GM23338 (cell line): ENCODE data around the gene FOXG1. TPM values are rescaled to one million over a fixed set of nuclear protein-coding genes. Genes with fewer than 3 reads are reported as not detected.

Source experiments
- ATAC-seq: fragments of 200-7000 bp; cut with Tn5 transposase; 3 replicates; pipeline ENCODE4 v1.9.1; 2020
- DNase-seq: peaks from one replicate; pipeline ENCODE4 v3.0.0-alpha.2; 2015; ENCODE audit warnings: low spot score
- H2AFZ ChIP-seq: fragments of 200-600 bp; sonication (generic); 2 replicates; pipeline ENCODE4 v1.8.0; 2016; ENCODE audit warnings: antibody characterized with exemption, mild to moderate bottlenecking, moderate library complexity
- H3F3A ChIP-seq: fragments of 200-600 bp; sonication (generic); replicated peaks from 2 replicates; pipeline ENCODE4 v1.8.0; 2017; ENCODE audit warnings: antibody characterized with exemption, mixed run types, low read depth
- H3K27ac ChIP-seq: fragments of 200-600 bp; sonication (generic); 2 replicates; pipeline ENCODE4 v1.6.1; 2016; ENCODE audit warnings: low read depth
- H3K27me3 ChIP-seq: fragments of 200-600 bp; sonication (generic); 2 replicates; pipeline ENCODE4 v1.8.0; 2016; ENCODE audit warnings: mild to moderate bottlenecking, mixed run types, moderate library complexity; ENCODE audit not compliant: insufficient read depth
- H3K36me3 ChIP-seq: fragments of 200-600 bp; sonication (generic); 2 replicates; pipeline ENCODE4 v1.8.0; 2016; ENCODE audit warnings: mild to moderate bottlenecking; ENCODE audit not compliant: insufficient read depth
- H3K4me1 ChIP-seq: fragments of 200-600 bp; sonication (generic); 2 replicates; pipeline ENCODE4 v1.8.0; 2016; ENCODE audit warnings: mild to moderate bottlenecking, moderate library complexity; ENCODE audit not compliant: insufficient read depth
- H3K4me2 ChIP-seq: fragments of 200-600 bp; sonication (generic); 2 replicates; pipeline ENCODE4 v1.7.1; 2017; ENCODE audit warnings: mixed run types
- H3K4me3 ChIP-seq: fragments of 200-600 bp; sonication (generic); 2 replicates; pipeline ENCODE4 v1.6.1; 2016; ENCODE audit warnings: mixed run types
- H3K79me2 ChIP-seq: fragments of 200-600 bp; sonication (generic); replicated peaks from 2 replicates; pipeline ENCODE4 v1.8.0; 2017; ENCODE audit warnings: mild to moderate bottlenecking; ENCODE audit not compliant: insufficient read depth
- H3K9me2 ChIP-seq: fragments of 200-600 bp; sonication (generic); 2 replicates; pipeline ENCODE4 v1.8.0; 2017; ENCODE audit not compliant: insufficient read depth
- H4K20me1 ChIP-seq: fragments of 200-600 bp; sonication (generic); replicated peaks from 2 replicates; pipeline ENCODE4 v1.8.0; 2017; ENCODE audit warnings: mild to moderate bottlenecking; ENCODE audit not compliant: insufficient read depth
- H3K27ac Mint-ChIP-seq: 2 replicates; pipeline ENCODE4 v1.8.0; 2020; ENCODE audit warnings: inconsistent platforms, mild to moderate bottlenecking, moderate library complexity, mixed read lengths
- H3K27me3 Mint-ChIP-seq: 3 replicates; pipeline ENCODE4 v1.8.0; 2022; ENCODE audit warnings: low read depth, mild to moderate bottlenecking, moderate library complexity, mixed read lengths, inconsistent platforms; ENCODE audit not compliant: insufficient read depth, poor library complexity
- H3K36me3 Mint-ChIP-seq: 3 replicates; pipeline ENCODE4 v1.8.0; 2021; ENCODE audit warnings: low read depth, mild to moderate bottlenecking, inconsistent platforms, moderate library complexity, mixed read lengths
- H3K4me1 Mint-ChIP-seq: 3 replicates; pipeline ENCODE4 v1.8.0; 2020; ENCODE audit warnings: mild to moderate bottlenecking, inconsistent platforms, mixed read lengths
- H3K4me3 Mint-ChIP-seq: 3 replicates; pipeline ENCODE4 v1.8.0; 2021; ENCODE audit warnings: moderate library complexity, mild to moderate bottlenecking, inconsistent platforms, mixed read lengths
- H3K9me3 Mint-ChIP-seq: 3 replicates; pipeline ENCODE4 v1.8.0; 2020; ENCODE audit warnings: moderate library complexity, mild to moderate bottlenecking, inconsistent platforms, mixed read lengths
- CREB1 ChIP-seq: fragments of 250-450 bp; sonication (Bioruptor Pico); IDR thresholded peaks from 2 replicates; pipeline ENCODE4 v1.5.0; 2020; ENCODE audit warnings: low read depth, mild to moderate bottlenecking, moderate library complexity
- EZH2 ChIP-seq: fragments of 200-600 bp; sonication (generic); IDR thresholded peaks from one replicate; pipeline ENCODE4 v1.8.0; 2017; ENCODE audit warnings: antibody characterized with exemption, mild to moderate bottlenecking, low read depth; ENCODE audit not compliant: unreplicated experiment
- EZH2phosphoT487 ChIP-seq: fragments of 200-600 bp; sonication (generic); IDR thresholded peaks from one replicate; pipeline ENCODE4 v1.8.1; 2018; ENCODE audit warnings: antibody characterized with exemption; ENCODE audit not compliant: unreplicated experiment
- JUNB ChIP-seq: IDR thresholded peaks from one replicate; pipeline ENCODE4 v1.6.1; 2016; ENCODE audit warnings: antibody characterized with exemption; ENCODE audit not compliant: unreplicated experiment
- NANOG ChIP-seq: IDR thresholded peaks from 2 replicates; pipeline ENCODE4 v1.6.1; 2016; ENCODE audit warnings: antibody characterized with exemption, borderline replicate concordance
- POLR2AphosphoS5 ChIP-seq: IDR thresholded peaks from 2 replicates; pipeline ENCODE4 v1.6.1; 2016; ENCODE audit warnings: antibody characterized with exemption, low read depth
- REST ChIP-seq: IDR thresholded peaks from one replicate; pipeline ENCODE4 v1.6.1; 2018; ENCODE audit warnings: antibody characterized with exemption; ENCODE audit not compliant: unreplicated experiment
- STAT1 ChIP-seq: IDR thresholded peaks from one replicate; pipeline ENCODE4 v1.6.1; 2016; ENCODE audit warnings: antibody characterized with exemption; ENCODE audit not compliant: unreplicated experiment
- ZNF114 ChIP-seq: fragments of 250-450 bp; sonication (Bioruptor Pico); IDR thresholded peaks from 2 replicates; pipeline ENCODE4 v1.5.0; 2020; ENCODE audit warnings: mild to moderate bottlenecking, moderate library complexity
- ZNF331 ChIP-seq: fragments of 250-450 bp; sonication (Bioruptor Pico); IDR thresholded peaks from 2 replicates; pipeline ENCODE4 v1.5.0; 2020; ENCODE audit warnings: low read depth, mild to moderate bottlenecking, moderate library complexity
- polyA plus RNA-seq: library from polyadenylated mRNA; unstranded; fragments of >200 nt; fragmentation: Nextera tagmentation; extraction: Ambion mirVana; gene quantifications from 2 replicates; pipeline ENCODE4 v1.2.1, GENCODE V29; 2016
- total RNA-seq: library from RNA; depleted of rRNA; stranded (reverse); fragments of >200 nt; shearing (Covaris generic); gene quantifications from 2 replicates; pipeline ENCODE4 v1.2.3, GENCODE V29; 2014
- TF ChIP-seq, protein P1 (sequence below), 2 experiments: fragments of 200-600 bp in 1 of 2; sonication (generic) in 1 of 2; conservative IDR thresholded peaks; 2 replicates each; pipeline versions ENCODE4 v1.5.1 to v1.6.1; 2016 to 2017; ENCODE audit warnings: antibody characterized with exemption in 2 of 2, low read depth in 2 of 2, mild to moderate bottlenecking in 2 of 2, moderate library complexity in 1 of 2
- TF ChIP-seq, protein P2 (sequence below): IDR thresholded peaks from 2 replicates; pipeline ENCODE4 v1.6.1; 2016; ENCODE audit warnings: antibody characterized with exemption

Gene FOXG1
- total and polyA plus RNA-seq, 2 experiments from 2014 or later, result 0.05 to 0.10 TPM

DNA sequence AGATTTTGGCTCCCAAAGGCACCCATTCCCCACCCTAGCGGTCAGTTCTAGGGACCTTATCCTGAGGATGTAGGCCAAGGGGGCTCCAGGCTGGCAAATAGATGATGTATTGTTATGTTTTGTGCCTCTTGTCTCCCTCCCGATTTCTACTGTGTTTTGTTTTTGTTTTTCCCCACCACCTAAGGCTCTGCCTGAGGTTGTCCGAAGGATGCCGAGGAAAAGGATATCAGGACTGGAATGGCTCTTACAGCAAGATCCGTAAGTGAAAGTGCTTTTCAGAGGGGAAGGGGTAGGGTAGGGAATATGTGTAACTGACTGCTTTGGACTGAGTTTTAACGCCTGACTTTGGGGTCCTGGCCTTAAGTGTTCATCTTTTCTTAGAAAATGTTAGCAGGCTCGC, 6.6 kb downstream of the FOXG1 start:
- no peak; the same call in 2 of the 3 replicates for ATAC-seq
- H3K27me3 Mint-ChIP-seq, result peaks cover 97% of the 10 kb centered on the region
- H3K27ac ChIP-seq, result no peak overlapping the region
- no peak for DNase-seq
- peaks cover under 1% of the 10 kb centered on the region; the same call in 1 of the 3 replicates for H3K9me3 Mint-ChIP-seq
- peak overlapping the region; percentile 80 for H3K4me2 ChIP-seq
- H3K4me1 Mint-ChIP-seq, result peaks cover 40% of the 10 kb centered on the region
- H3K79me2 ChIP-seq, result no peaks in the 10 kb centered on the region
- H3K27ac Mint-ChIP-seq, result no peak overlapping the region
- peak overlapping the region; percentile 55; the same call in 2 of the 3 replicates for H3K4me3 Mint-ChIP-seq
- H3K36me3 Mint-ChIP-seq, result no peaks in the 10 kb centered on the region; the same call in 2 of the 3 replicates
- no peaks in the 10 kb centered on the region for H3K9me2 ChIP-seq
- H3K4me1 ChIP-seq, result peaks cover 52% of the 10 kb centered on the region
- H3F3A ChIP-seq, result peaks cover 20% of the 10 kb centered on the region
- no peaks in the 10 kb centered on the region for H3K36me3 ChIP-seq
- H2AFZ ChIP-seq, result no peak overlapping the region
- TF ChIP-seq, protein P1, sequence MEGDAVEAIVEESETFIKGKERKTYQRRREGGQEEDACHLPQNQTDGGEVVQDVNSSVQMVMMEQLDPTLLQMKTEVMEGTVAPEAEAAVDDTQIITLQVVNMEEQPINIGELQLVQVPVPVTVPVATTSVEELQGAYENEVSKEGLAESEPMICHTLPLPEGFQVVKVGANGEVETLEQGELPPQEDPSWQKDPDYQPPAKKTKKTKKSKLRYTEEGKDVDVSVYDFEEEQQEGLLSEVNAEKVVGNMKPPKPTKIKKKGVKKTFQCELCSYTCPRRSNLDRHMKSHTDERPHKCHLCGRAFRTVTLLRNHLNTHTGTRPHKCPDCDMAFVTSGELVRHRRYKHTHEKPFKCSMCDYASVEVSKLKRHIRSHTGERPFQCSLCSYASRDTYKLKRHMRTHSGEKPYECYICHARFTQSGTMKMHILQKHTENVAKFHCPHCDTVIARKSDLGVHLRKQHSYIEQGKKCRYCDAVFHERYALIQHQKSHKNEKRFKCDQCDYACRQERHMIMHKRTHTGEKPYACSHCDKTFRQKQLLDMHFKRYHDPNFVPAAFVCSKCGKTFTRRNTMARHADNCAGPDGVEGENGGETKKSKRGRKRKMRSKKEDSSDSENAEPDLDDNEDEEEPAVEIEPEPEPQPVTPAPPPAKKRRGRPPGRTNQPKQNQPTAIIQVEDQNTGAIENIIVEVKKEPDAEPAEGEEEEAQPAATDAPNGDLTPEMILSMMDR (conservative IDR thresholded peaks at IDR 0.05; ENCODE audit: low read depth in 2 of 2), result peak in 1 of 2 experiments; percentile 41; a peak in 2 of 4 replicates
- TF ChIP-seq NANOG, result no peak
- peak; percentile 7 for TF ChIP-seq EZH2
- H3K27me3 ChIP-seq, result peaks cover 100% of the 10 kb centered on the region
- H3K4me3 ChIP-seq, result peak overlapping the region; percentile 55; the same call in 1 of the 2 replicates
- H4K20me1 ChIP-seq, result peaks cover 40% of the 10 kb centered on the region

GRCh38 chr14:28773861-28774691, 7.5 kb downstream of the FOXG1 start:
- Histone ChIP-seq H3K4me2 (peak overlapping the region; percentile 80), H3K27ac (no peak overlapping the region), H3K79me2 (no peaks in the 10 kb centered on the region), H3K27me3 (peaks cover 100% of the 10 kb centered on the region), H3K4me3 (peak overlapping the region; percentile 55), H3K4me1 (peaks cover 50% of the 10 kb centered on the region), H3K9me2 (no peaks in the 10 kb centered on the region), H3K36me3 (no peaks in the 10 kb centered on the region), H4K20me1 (peaks cover 33% of the 10 kb centered on the region), H2AFZ (peak overlapping the region; percentile 60; the same call in 1 of the 2 replicates), H3F3A (peaks cover 13% of the 10 kb centered on the region)
- H3K36me3 Mint-ChIP-seq, result no peaks in the 10 kb centered on the region
- peaks cover 36% of the 10 kb centered on the region for H3K4me1 Mint-ChIP-seq
- H3K27me3 Mint-ChIP-seq, result peaks cover 97% of the 10 kb centered on the region
- peak; percentile 98 for ATAC-seq
- peak; percentile 94 for DNase-seq
- H3K27ac Mint-ChIP-seq, result no peak overlapping the region
- peak overlapping the region; percentile 71 for H3K4me3 Mint-ChIP-seq
- no peaks in the 10 kb centered on the region for H3K9me3 Mint-ChIP-seq
- TF ChIP-seq, protein P1 (conservative IDR thresholded peaks at IDR 0.05; ENCODE audit: low read depth in 2 of 2), result peak; percentile 73 to 92
- TF ChIP-seq, protein P2, sequence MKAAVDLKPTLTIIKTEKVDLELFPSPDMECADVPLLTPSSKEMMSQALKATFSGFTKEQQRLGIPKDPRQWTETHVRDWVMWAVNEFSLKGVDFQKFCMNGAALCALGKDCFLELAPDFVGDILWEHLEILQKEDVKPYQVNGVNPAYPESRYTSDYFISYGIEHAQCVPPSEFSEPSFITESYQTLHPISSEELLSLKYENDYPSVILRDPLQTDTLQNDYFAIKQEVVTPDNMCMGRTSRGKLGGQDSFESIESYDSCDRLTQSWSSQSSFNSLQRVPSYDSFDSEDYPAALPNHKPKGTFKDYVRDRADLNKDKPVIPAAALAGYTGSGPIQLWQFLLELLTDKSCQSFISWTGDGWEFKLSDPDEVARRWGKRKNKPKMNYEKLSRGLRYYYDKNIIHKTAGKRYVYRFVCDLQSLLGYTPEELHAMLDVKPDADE, result no peak
- TF ChIP-seq STAT1 (no peak), EZH2 (peak; percentile 96), ZNF114 (CRISPR knock-in tag) (no peak), EZH2phosphoT487 (peak; percentile 63), JUNB (no peak), REST (no peak), ZNF331 (CRISPR knock-in tag) (no peak), NANOG (no peak), POLR2AphosphoS5 (no peak), CREB1 (no peak)
